CMK (cell line): Measurements from ENCODE around the gene ZNRF2.
A peak's percentile ranks its signal among the peaks of the same experiment; 100 is the strongest.
"Not testable (repeated sequence)": the region's sequence is repeated elsewhere in the genome, so short reads cannot be mapped to it uniquely, and the experiment has no call there.

Experiments
- DNase-seq: peaks from one replicate; pipeline ENCODE4 v3.0.0-alpha.2; 2010; ENCODE audit warnings: low read depth

ZNRF2 gene

GRCh38 chr7:30290317-30290716 is 5.9 kb downstream of the ZNRF2 start:
- DNase-seq = peak; percentile 18

- not testable (repeated sequence) for DNase-seq
Measured at GRCh38 chr7:30292416-30293038, 8.1 kb downstream of the ZNRF2 start.

DNA sequence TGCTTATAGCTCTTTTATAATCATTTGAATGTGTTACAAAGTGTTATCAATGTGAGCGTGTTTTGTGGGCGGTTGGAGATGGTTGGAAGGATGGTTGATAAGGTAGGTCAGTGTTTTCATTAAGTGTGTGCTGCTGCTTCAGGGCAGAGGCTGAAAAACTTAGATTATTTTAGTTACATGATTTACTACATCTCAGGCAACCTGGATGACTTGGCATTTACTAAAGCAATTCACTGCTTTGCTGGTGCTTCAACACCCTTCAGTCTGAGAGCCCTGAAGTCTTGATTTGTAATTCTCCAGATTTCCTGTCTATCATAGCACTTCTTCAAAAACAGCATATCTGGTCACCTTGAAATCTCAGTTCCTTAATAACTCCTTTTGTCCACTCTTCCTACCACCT is 11.9 kb downstream of the ZNRF2 start:
- DNase-seq = not testable (repeated sequence)

- not testable (repeated sequence) for DNase-seq
Measured at GRCh38 chr7:30297499-30297898, 13.1 kb downstream of the ZNRF2 start.

DNA sequence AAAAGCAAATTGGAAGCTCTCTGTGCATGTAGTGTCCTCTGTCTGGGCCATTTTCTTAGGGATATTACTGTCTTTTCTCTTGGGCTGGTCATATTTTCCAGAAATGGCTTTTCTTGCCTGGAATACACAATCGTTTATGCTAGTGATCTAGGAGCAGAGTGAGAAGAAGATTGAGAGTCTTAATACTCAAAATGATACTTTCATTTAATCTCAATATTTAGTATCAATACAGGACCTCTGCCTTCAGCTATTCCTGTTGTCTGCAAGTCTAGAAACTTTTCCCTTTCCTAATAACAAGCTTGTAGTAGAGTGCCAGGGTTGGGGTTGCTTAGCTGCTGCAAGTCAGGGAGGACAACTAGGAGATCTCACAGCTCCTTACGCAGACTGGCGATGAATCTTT is 14.0 kb downstream of the ZNRF2 start:
- DNase-seq = not testable (repeated sequence)

DNA sequence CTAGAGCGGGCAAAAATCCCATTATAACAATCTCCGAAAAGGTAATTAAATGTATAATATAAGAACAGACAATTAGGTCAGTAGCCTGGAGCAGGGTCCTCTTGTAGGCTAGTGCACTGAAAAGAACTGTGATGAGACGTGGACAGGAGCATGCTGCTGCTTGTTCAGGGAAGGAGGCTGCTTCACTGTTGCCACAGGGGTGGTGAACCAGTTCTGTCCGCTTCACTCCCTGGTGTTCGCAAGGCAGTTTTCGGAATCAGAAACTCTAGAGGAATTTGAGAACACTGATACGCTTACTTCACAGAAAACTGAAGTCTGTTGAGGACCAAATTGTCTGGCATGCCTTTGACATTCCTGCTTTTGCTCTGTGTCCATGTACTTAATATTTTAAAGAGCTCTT is 17.4 kb downstream of the ZNRF2 start:
- DNase-seq = no peak

DNA sequence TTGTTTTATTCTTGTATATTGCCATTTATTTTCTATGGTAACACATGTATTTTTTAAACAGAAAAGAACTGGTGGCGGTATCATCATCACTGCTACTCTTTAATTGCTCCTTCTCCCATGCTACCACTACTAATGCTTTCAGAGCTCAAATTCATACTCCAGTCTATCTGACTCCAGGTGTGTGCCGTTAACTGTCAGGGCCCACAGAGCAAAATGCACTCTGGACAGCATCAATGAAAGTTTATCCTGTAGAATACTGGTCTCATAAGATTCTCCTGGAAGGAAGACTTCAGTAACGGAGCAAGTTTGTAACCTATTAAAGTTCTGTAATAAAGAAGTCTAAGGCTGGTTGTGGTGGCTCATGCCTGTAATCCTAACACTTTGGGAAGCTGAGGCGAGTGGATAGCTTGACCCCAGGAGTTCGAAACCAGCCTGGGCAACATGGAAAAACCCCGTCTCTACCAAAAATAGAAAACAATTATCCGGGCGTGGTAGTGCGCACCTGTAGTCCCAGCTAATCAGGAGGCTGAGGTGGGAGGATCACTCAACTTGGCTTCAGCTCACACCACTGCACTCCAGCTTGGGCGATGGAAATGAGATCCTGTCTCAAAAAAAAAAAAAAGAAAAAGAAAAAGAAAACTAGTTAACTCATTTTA is 18.4 kb downstream of the ZNRF2 start:
- DNase-seq = no peak

DNA sequence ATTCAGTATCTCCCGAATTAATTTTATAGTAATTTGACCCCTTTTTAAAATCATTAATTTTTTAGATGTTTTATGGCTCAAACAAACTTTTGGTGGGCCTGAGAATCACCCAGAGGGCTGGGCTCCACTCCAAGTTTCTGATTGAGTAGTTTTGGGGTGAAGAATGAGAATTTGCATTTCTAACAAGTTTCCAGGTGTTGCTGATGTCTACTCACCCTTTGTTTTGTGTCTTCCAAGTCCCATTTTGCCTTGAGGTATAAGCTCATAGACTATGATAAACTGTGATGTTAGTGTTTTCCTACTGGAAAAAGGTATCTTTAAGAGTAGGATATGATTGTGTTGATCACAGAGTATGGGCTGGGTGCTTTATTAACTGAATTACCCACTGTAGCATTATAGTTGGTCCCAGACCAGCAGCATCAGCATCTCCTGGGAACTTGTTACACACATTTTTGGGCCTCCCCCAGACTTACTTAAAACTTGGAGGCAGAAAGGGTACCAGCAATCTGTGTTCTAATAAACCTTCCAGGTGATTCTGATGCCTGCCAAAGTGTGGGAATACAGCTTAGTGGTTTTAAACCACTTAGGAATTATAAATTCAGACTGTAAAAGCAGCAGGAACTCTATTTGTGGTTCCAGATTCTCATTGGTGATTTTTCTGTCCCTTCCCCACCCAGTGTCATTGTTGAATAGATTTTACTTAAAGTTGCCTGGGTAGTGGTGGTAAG is 19.1 kb downstream of the ZNRF2 start:
- DNase-seq = no peak

DNA sequence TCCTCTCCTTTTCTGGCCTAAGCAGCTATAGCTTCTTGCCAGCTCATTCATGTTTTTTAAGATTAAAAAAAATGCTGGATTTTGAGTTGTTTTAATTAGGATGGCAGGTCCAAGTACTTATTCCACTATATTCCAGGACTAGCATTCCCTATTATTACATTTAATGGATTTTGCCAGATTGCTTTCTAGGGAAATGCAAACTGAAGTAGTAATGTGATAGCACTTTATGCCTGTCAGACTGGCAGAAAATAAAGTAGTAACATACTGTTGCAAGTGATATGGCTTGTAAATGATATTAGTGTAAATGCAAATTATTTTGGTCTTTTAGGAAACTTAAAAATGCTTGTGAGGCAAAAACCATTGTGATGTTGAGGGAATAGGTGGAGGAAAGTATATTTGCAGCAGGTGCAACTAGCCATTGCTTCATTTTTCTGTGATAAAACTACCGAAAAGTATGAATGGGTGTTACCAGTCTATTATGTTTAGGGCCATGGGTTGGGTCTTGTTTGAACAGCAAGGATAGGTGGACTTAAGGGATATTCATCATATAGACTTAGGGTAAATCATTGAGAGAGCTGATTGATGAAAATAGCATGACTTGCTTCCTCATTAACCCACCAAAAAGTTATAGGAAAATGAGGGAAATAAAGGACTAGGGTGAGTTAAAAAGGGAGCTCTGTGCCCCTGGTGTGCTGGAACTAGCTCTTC is 19.9 kb downstream of the ZNRF2 start:
- no peak for DNase-seq

GRCh38 chr7:30306976-30307375 is 22.6 kb downstream of the ZNRF2 start:
- no peak for DNase-seq

DNA sequence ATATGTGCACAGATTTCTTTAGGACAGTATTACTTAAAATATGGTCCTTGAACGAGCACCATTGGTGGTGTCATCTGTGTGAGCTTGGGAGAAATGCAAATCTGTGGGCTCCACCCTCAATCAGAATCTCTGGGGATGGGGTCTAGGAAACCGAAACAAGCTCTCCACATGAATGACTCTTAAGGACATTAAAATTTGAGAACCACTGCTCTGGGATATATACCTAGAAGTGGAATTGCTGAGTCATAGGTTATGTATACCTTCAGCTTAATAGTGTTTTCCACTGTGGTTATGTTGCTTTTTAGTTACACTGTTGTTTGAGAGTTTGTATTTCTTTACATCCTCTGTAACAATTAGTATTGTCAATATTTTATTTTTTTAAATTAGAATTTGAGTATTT is 24.0 kb downstream of the ZNRF2 start:
- DNase-seq = no peak

DNA sequence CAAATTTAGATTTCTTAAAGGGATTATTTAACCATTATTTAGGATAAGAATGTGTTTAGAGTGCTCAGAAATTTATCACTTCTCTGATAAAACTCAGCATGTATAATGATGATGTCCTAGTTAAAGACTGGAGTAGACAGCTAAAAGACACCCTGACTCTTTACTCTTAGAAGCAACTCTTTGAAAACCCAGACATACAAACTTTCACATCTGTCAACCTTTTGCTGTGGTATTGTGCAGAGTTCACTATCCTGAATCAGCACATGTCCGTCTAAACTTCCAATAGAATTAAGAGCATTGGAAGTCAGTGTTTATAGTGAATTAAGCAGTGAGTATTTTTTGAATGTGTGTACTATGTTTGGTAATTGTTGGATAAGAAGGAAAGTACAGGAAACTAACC is 24.9 kb downstream of the ZNRF2 start:
- DNase-seq = no peak

- DNase-seq = no peak
Measured at GRCh38 chr7:30309842-30310435, 25.5 kb downstream of the ZNRF2 start.

DNA sequence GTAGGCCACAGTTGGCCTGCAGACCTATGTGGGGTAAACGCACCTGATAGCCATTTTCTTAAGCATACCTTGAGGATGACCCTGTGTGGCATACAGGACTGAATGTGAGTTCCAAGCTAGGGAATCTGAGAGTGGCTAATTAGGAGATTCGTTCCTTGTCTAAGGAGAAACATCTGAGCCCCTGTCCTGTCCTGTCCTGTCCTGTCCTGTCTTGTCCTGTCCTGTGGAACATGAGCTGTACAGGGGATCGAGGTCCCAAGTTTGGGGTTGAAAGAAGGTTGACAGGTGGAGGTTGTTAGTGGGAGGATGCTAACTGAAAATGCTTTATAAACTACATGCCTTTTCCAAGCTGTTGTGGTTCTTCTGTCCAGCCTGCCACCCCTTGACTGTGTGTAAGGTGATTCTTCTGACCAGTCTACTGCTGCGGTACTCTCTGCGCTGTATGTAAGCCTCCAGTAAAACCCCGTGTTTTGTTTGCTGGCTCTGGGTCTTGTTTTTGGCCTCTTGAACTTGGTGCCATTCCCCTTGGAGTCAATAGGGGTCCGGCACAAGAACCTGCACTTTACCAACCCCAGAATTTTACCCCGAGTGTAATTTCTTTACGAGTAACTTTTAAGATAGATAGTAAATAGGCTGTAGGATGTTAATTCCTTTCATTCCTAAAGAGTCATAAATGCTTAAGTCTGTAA is 26.4 kb downstream of the ZNRF2 start:
- no peak for DNase-seq

DNA sequence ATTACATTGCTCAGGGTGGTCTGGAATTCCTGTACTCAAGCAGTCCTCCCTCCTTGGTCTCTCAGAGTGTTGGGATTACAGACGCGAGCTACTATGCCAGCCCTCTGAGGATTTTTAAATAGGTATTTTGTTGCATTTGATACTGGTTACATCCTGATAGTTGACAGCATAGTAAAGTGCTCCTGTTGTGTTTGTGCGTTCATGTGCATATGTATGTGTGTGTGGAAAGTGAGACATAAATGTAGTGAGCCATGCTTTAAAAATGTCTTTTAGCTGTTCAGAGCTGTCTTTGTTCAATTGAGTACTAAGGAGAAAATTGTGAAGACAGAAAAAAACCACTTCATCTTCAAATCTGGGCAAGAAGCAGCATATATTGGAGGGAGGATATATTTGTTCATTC is 27.8 kb downstream of the ZNRF2 start:
- no peak for DNase-seq

DNA sequence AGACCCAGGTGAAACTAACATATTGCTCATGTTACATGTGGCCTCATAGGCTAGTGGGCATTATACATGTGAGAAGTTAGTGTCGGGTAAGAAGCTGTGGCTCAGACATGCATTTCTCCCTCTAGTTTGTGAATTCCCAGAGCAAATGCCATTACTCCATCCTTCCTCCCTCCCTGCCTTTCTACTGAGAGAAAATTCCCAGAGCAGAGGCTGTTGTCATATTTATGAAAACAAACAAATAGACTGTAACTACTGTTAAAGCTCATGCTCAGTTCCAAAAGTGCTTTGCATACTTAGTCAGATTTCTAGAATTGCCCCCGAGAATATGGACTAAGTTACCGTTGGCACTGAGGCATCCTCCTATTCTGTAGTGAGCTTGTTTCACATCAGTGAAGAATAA is 29.0 kb downstream of the ZNRF2 start:
- no peak for DNase-seq

GRCh38 chr7:30313793-30314192 is 29.4 kb downstream of the ZNRF2 start:
- DNase-seq = no peak

GRCh38 chr7:30315589-30315988 is 31.2 kb downstream of the ZNRF2 start:
- DNase-seq = no peak

DNA sequence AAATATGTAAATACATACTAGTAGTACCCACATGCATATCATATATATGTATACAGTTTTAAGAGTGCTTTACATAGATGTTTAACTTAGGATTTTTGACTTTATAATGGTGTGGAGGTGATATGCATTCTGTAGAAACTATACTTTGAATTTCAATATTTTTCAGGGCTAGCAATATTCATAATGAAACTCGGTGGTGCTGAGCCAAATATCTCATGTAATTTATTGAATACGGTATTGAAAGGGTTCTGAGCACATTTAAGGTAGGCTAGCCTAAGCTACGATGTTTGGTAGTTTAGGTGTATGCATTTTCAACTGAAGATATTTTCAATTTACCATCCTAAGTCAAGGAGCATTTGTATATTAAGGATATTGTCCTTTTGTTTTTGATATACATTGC is 36.0 kb downstream of the ZNRF2 start:
- DNase-seq = no peak

DNA sequence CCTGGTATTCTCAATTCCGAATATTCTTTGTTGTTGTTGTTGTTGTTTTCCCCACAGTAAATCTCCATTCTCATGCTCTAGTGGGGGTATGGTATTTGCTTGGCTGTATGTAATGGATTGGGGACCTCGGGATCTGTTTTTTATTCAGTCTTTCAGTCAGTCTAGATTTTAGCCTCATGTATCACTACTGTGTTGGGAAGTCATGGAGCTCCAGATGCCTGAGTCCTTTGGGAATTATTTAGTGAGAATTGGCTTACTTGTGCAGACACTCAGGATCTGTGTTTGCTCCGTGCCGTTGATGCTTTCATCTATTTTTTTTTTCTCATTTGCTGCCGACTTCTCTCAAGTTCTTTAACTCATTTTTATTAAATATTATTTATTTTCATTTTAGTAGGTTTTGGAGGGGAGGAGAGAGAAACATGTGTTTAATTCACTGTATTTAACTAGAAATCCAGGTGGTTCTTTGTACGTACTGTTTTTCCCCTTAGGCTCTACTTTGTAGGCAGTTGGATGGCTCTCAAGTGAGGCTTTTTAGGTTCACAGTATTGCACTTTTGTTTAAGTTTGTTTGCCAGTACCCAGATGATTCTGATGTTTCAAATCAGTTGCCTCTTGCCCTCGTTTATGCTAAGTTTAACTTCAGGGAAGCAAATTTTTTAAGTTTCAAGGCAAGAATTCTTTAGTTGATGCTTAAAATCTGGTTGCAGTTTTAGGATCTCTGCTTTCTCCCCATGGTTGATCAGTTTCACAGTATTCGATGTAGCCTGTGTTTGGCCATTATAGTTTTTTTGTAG is 36.9 kb downstream of the ZNRF2 start:
- DNase-seq = no peak

DNA sequence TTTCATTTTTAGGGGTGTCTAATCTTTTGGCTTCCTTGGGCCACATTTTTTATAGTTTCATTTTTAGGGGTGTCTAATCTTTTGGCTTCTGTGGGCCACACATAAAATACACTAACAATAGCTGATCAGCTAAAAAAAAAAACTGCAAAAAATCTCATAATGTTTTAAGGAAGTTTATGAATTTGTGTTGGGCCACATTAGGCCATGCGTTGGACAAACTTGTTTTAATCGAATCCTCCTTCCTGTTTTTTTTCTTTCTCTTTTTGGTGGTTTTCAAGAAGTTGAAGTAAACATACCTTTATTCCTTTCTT is 37.4 kb downstream of the ZNRF2 start:
- no peak for DNase-seq
